Middle frontal gyrus (tissue), 1 donor: ENCODE data around the gene TMEM183A.

ENCODE experiments used
- DNase-seq: peaks from one replicate; pipeline ENCODE4 v3.0.0-alpha.2; 2015; ENCODE audit warnings: low spot score; ENCODE audit errors: extremely low spot score

TMEM183A gene

GRCh38 chr1:203069030-203069747 is 62.0 kb downstream of the TMEM183A start:
- no peak for DNase-seq

- DNase-seq: no peak
Measured at GRCh38 chr1:203072002-203072602, 64.9 kb downstream of the TMEM183A start.

- no peak for DNase-seq
Measured at GRCh38 chr1:203072911-203073310, 65.7 kb downstream of the TMEM183A start.

GRCh38 chr1:203073469-203073868 is 66.3 kb downstream of the TMEM183A start:
- no peak for DNase-seq
